Muscle of back (tissue), 11 donors: Measurements from ENCODE around the gene PCSK4. TPM values are rescaled to one million over a fixed set of nuclear protein-coding genes. Genes with fewer than 3 reads are reported as not detected.
"Not testable (repeated sequence)": the region's sequence is repeated elsewhere in the genome, so short reads cannot be mapped to it uniquely, and the experiment has no call there.

ENCODE experiments used
- DNase-seq, 3 donors: peaks; one replicate each; pipeline versions ENCODE4 v3.0.0 to v3.0.0-alpha.2; 2013
- polyA plus RNA-seq, 10 donors: library from polyadenylated mRNA; unstranded; fragments of 120-200 nt; gene quantifications; one replicate each; pipeline ENCODE4 v1.2.1, GENCODE V29; 2013; ENCODE audit not compliant: insufficient read length in 10 of 10

The PCSK4 gene
- polyA plus RNA-seq, 10 donors: 0.46 to 2.0 (median 0.88) TPM

DNA sequence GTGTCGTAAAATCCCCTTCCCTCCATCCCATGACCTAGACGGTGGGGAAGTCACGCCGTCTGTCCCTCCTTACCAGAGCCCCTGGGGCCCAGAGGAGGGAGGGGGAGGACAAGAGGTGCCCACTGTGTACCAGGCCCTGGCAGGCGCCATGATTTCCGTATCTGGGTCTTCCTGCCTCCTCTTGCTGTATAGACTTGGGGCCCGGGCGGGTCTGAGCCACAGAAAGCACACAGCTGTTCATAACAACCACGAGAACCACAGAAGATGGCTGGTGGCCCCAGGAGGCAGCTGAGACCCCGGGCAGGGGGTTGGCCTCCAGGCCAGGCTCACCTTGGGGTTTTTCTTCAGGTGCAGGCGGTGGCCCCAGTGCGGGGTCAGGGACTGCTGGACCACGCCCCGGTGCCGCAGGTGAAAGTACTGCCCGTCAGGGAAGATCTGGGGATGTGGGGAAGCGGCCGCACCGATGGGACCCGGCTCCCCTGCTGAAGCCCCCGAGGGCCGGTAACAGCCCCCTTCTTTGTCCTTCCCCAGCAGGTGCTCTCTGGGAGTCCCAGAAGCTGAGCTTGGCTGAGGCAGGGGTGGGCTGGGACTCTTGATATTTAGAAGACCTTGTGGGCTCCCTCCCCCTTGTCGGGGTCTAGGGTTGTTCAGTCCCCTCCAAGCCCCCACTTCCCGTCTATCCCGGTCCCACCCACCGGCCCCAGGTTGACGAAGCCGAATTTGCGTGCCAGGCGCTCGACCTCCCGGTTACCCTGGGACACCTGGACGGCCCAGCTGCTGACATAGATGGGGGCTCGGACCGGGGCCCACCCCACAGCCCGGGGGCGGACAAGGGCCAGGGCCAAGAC is 463 bp downstream of the PCSK4 start:
- no peak for DNase-seq

DNA sequence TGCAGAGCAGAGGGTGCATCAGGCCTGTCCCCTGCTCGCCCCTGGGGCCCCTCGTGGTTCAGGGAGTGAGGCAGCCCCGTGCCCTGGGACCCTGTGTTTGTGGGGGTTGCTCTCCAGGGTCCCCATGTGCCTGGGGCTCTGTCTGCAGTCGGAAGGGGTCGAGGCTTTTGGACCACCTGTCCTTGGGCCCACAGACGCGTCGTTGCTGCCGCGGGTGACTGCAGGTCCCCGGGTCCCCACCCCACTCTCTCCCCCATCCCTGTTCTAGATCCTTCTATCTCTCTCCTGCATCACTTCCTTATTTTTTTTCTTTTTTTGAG is 1.9 kb downstream of the PCSK4 start:
- DNase-seq: no peak

DNA sequence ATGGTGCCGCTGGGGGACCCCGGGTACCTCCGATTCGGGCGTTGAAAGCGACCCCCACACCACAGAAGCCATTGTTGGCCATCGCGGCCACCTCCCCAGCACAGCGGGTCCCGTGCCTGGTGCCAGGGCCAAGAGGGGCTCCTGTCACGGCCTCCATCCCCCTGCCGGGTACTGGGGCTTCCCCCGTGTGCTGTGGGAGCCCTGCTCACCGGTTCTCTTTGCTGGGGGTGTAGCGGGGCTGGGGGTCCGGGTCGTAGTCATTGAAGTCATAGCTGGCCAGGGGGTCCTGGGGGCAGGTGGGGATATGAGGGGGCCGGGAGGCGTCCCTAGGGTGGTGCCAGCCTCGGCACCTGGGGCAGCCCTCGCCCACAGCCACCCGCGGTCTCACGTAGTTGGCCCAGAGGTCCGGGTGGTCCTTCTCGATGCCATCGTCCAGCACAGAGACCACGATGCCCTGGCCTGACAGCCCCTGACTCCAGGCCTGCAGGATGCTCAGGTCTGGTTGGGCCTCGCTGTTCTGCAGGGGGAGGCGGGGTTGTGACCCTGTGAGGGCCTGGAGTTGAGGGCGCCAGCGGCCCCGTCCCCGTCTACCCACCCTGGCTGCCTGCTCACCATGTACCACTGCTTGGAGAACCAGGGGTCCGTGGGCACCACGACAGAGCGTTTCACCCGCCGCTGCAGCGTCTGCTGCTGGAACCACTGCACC is 2.4 kb downstream of the PCSK4 start:
- DNase-seq: no peak

DNA sequence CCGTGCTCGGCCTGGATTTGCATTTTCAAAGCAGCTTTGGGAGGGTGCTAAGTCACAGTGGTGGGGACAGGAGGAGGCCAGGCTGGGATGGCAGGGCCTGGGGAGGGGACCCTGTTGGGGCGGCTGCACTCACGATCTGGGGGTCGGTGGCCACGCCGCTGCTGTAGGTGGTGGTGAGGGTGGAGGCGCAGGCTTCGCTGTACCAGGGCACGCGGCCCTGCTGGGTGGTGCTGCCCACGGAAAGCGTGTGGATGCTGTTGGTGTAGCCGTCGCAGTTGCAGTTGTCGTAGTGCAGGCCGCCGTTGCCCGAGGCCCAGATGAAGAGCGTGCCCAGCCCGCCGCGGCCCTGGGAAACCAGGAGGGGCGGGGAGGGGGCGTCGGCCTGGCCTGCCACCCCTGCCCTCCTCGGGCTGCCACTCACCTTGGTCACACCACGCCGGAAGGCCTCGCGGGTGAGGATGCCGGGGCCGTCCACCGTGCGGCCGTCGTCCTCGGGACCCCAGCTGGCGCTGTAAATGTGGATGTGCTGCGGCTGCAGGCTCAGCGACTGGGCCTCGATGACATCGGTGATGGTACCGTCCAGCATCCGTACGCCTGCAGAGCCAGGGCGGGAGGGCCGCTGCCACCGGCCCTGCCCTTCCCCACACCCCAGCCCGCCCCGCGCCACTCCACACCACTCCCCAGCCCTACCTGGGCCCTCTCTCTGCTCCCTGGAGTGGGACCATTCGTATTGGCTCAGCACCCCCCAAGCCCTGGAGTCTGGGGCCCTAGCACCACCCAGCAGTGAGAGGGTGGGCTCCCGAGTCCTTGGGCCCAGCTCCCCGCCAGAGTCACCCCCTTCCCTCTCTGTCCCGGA is 3.2 kb downstream of the PCSK4 start:
- no peak for DNase-seq

DNA sequence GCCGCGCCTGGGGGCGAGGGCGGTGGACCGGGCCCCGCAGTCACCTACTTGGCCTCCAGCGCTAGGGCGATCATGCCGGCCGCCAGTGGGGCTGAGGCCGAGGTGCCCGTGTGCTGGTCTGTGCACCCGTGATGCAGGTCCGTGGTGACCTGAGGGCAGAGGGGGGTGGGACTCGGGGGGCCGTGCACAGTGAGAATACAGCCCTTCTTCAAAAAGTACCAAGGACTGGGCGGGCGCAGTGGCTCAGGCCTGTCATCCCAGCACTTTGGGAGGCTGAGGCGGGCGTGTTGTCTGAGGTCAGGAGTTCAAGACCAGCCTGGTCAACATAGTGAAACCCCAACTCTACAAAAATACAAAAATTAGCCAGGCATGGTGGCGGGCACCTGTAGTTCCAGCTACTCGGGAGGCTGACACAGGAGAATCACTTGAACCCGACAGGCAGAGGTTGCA is 6.1 kb downstream of the PCSK4 start:
- no peak for DNase-seq

DNA sequence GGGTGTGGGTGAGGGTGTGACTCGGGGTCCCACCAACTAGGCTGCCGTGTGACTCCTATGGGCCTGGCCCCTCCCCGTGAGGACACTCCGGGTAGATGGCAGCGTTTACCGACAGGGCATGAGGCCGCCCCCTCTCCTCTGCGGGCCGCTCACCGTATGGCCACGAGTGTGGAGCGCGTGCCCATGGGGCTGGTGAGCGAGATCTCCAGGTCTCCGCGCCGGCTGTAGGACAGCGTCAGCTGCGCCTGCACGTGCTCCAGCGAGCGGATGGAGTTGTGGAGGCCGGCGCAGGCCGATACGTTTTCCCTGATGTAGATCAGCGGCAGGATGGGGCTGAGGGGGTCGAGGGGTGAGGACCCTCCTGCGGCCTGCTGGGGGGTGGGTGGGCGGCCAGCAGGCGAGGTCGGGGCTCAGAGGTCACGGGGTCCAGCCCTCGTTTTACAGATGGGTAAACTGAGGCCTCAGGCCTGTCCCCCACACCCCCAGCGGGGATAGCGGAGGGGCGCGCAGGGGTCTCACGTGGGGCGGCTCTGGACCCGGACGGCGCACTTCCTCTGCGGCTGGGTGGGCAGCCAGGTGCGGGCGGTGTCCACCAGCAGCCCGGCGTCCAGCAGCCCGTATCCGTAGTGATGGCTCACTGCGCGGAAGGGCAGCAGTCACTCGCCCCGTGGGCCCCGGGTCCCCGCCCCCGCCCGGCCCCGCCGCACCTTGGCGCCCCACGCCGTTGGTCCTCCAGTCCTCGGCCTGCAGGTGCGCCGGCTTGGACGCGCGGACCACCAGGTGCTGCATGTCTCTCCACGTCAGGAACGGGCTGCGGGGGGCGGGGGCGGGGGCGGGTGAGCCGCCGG is 6.8 kb downstream of the PCSK4 start:
- no peak for DNase-seq

DNA sequence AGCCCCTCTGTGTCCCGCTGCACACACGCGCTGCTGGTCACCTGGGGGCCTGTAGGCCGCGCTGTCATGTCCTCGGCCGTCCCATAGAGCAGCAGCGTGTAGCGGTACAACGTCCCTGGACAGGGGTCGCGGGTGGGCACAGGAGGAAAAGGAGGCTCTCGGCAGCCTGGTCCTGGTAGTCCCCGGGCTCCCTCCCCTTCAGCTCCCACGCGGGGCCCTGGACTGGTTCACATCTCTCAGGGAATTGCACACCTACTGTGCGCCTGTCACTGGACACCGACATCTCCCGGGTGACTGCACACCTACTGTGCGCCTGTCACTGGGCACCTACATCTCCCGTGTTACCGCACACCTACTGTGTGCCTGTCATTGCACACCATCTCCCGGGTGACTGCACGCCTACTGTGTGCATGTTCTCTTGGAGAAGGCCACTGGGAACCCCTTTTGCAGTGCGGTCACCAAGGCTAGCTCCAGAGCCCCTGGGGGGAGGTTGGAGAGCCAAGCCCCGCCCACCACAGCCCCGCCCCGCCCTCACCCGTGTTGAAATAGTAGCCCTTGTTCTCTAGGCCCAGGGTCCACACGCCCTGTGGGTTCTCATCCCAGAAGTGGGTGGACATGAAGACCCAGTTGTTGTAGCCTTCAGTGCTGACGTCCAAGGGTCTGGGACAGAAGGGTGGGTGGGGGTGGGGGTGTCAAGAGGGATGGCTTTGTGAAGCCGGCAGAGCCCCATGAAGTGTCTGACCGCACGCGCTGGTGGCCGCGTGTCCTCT is 7.6 kb downstream of the PCSK4 start:
- no peak for DNase-seq

DNA sequence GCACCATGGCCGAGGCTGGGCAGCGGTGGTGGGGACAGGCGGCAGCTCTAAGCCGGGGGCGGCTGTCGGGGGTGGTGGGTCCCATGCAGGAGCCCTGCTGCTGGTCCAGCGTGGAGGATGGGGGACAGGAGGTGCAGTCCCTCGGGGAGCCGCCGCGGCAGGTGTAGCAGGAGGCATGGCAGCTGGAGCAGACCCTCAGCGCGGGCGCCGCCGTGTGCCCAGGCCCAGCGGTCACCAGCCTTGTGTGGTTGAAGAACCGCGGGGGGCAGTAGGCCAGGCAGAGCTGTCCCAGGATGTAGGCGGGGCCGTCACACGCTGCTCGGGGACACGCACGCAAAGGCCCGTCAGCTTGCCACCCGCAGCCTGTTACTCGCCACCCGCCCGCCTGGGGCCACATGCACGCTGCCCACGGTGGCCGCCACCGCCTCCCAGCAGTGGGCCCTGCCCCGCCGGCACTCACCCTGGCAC is 8.2 kb downstream of the PCSK4 start:
- DNase-seq: no peak

DNA sequence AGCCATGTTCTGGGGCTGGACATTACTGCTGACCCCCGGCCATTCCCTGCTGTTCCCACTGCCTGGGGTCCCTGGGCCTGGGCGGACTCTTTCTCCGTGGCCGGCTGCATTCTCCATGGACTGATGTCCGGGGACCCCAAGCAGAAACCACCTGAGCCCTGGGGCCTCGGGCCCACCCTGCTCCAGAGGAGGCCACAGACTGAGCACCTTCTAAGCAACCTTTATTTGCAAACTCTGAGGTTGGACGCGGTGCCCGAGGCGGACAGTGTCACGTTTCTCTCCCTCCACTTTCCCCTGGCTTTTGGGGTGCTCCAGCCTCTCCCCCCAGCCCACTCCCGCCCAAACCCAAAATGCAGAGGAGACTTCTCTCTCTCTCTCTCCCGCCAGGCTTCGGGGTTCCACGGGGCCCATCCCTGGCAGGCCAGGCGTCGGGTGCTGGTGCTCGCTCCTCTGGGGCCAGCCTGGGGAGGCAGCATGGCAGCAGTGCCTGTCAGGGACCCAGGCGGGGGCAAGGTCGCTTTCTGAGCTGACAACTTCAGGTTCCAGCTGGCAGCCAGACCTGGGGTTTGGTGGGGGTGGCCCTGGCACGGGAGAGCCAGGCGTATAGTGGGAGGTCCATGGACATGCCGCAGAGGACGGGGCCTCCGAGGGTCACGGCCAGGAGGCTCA is 8.8 kb downstream of the PCSK4 start:
- no peak for DNase-seq

DNA sequence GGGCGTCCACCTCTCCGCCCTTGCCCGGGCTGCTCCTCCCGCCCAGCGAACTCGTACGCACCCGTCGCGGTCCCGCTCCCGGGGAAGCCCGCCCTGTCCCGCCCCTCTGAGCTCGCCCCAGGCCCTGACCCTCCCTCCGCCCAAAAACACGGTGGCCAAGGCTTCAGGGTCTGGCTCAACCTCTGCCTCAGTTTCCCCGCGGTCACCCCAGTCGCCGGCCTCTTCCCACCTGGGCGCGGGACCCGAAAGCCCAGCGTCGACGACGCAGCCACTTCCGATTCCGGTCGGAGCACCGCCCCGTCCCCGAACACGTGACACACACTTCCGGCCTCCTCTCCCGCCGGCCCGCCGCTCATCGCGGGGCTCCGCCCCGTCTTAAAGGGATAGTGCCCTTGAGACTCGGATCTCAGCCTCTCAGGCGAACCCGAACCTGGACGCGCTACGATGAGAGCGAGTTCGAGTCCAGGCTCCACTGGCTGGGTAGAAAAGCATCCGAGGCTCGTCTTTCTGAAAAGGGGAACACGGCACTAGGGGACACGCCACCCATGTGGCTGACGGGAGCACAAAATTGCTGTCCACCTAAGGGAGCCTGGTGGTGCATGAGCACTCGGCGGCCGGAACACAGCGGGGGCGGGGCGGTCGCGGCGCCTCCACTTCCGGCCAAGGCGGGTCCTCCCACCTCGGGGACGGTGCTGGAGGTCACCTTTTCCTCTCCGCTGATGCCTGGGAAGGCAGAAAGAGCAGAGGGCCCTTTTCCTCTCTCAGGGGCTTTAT is 11.0 kb downstream of the PCSK4 start, which contains the start of gene C19orf25:
C19orf25 (minus strand) TSS at position 282 of the 774 bp plus-strand sequence. CDS start 312 bp downstream, outside the sequence.
- DNase-seq: peak; percentile 93 to 97 (median 95)

DNA sequence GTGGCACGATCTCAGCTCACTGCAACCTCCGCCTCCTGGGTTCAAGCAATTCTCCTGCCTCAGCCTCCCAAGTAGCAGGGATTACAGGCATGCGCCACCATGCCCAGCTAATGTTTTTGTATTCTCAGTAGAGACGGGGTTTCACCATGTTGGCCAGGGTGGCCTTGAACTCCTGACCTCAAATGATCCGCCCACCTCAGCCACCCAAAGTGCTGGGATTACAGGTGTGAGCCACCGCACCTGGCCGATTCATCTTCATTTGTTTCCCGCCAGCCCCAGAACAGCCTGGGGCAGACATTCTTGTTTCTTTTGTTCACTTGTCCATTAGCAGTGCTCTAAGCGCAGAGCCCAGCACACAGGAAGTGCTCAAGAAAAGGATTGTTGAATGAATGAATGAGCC is 13.1 kb downstream of the PCSK4 start:
- DNase-seq: not testable (repeated sequence)

DNA sequence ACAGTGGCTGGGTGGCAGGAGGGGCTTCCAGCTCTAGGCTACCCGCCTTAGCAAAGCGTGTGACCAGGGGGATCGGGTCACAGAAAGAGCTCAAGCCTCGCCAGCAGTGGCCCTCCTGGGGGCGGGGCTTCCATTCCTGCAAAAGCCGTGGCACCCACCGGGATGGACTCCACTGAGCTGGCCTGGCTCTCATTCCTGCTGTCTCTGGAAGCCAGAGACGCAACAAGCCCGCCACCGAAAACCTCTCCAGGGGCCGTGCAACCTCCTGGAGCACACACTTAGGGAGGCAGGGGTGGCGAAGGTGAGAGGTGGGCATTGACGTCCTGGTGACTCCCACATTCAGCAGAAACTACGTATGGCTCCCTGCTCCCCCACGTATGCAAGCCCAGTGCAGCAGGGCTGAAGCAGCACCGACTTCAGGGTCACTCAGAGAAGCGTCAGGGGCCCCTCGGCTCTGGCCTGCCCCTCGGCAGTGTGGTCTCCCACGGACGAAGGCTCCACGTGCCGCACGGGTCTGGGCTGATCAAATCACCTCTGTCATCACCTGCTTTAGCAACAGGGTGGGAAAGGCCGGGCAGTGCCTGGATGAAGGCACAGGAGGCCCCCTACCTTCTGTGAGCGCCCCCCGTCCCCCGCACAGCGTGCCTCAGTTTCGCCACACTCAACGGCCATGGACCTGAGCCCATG is 14.3 kb downstream of the PCSK4 start:
- DNase-seq: no peak

DNA sequence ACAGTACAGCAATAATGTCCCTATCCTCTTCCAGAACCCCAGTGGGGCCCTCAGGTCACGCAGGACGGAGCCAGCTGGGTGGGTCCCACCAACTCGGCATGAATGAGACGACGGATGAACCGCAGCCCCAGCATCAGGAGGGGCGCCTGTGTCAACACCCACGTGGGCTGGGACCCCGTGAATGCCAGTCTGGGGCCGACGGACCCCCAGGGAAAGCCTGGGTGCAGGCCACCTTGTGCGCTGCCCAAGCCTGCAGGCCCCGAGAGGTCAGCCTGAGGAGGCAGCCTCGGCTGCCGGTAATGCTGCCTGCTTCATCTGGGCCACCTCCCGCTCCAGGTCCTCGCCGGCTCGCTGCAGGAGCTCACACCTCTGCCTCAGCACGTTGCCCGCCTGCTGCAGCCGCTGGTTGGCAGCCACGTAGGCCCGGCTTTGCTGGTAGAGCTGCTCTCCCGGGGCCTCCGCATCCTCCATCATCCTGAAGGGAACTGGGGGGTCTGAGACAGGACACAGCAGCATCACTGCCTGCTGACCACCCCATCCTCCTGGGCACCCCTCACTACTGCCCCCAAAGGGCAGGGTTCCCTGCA is 15.3 kb downstream of the PCSK4 start:
- DNase-seq: no peak

DNA sequence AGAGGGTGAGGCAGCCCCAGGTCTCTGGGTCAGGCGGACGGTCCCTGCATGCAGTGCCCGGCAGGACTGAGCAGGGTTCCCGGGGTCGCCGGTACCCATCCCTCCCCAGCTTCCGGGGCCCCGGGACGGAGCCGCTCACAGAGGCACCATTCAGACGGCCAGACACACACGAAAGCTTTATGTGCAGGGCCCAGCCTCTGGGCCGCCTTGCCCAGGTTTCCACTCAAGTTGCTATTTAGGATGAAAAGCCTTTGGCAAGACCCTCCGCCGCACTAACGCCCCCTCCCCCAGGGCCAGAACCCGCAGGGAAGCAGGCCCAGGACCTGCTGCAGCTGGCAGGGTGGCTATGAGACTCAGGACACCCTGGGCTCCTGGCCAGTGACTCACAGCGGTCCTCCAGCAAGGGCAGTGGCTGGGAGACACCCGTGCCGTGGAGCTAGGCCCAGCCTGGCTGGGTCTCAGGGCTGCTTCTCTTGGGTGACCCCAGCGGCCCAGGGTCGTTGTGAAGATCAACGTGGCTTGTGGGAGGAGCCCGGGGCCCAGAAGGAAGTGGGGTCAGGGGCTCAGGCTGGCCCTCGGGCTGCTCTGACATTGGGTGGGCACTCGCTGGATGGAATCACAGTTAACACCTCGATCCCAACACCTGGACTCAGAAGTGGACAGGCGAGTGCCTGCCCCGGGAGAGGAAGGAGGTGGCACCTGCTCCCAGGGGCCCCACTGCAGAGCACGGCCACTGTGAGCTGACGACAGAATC is 16.0 kb downstream of the PCSK4 start:
- no peak for DNase-seq

DNA sequence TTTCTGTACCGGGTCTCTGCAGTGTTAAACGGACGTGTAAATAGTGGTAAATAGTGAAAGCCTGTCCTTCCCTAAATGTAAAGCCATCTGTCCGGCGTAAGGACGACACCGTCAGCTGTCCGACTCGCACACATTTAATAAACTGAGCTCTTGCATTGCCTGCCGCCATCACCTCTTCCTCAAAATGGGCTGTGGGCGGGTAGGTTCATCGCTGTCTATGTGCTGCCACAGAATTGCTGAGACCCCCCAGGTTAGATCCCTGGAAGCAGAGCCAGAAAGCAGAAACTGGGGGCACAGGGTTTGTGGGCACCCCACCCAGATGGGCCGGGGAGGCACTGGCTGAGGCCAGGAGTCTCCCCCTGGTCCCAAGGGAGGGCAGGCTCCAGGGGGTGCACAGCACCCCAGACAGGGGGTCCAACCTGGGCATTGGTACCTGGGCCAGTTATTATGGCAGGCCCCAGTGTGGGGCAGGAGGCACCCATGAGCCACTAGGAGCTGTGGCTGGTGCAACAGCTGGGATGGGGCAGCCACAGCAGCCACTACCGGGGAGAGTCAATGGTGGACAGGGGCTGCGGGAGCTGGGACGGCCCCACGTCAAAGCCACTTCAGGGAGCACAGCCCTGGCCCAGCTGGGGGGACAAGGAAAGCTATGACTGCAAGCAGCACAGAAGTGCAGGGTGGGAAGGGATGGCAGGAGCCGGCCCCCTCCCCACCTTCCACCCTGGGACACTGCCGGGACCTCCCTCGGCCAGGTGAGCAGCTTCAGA is 16.9 kb downstream of the PCSK4 start:
- no peak for DNase-seq
